B cell (primary cell): ENCODE results near the gene SLC5A10. TPM values are rescaled to one million over a fixed set of nuclear protein-coding genes. Genes with fewer than 3 reads are reported as not detected.

Experiments used
- ATAC-seq: fragments of 200-7000 bp; cut with Tn5 transposase; one replicate; pipeline ENCODE4 v1.10.0; 2021; ENCODE audit warnings: low read depth, mild to moderate bottlenecking, moderate number of reproducible peaks, moderate library complexity
- CTCF ChIA-PET: fragments of 350-600 bp; sonication (Branson Sonifier 250); formaldehyde crosslinking; loops from one replicate; lab custom pipeline; 2021; ENCODE audit warnings: antibody characterized with exemption, inconsistent platforms; lab: Charles Lee
- POLR2A ChIA-PET: fragments of 350-600 bp; sonication (Branson Sonifier 250); formaldehyde crosslinking; loops from one replicate; lab custom pipeline; 2021; ENCODE audit warnings: antibody characterized with exemption; lab: Charles Lee
- DNase-seq: peaks from one replicate; pipeline ENCODE4 v3.0.0; 2013
- H2AFZ ChIP-seq: 2 replicates; pipeline ENCODE4 v1.6.1; 2012; ENCODE audit warnings: mild to moderate bottlenecking, low read depth, low read length; ENCODE audit not compliant: insufficient read depth, poor library complexity, severe bottlenecking
- H3K27ac ChIP-seq, 2 donors: 1 replicate in 1 of 2; 2 replicates in 1 of 2; pipeline ENCODE4 v1.5.1; 2012 to 2013; ENCODE audit warnings: low read length in 2 of 2, mild to moderate bottlenecking in 2 of 2, moderate library complexity in 1 of 2
- H3K27me3 ChIP-seq, 4 experiments: fragments of 200-600 bp in 1 of 4; sonication (generic) in 1 of 4; replicated peaks in 1 of 4; 1 replicate in 2 of 4; 2 replicates in 2 of 4; pipeline versions ENCODE4 v1.6.1 to v1.7.0; 2013 to 2016; ENCODE audit warnings: low read length in 3 of 4, mild to moderate bottlenecking in 2 of 4, mixed read lengths in 1 of 4, moderate library complexity in 1 of 4; ENCODE audit not compliant: insufficient read depth in 4 of 4, control insufficient read depth in 3 of 4; ENCODE audit errors: control extremely low read depth in 1 of 4
- H3K36me3 ChIP-seq, 2 experiments: replicated peaks in 1 of 2; 1 replicate in 1 of 2; 2 replicates in 1 of 2; pipeline versions ENCODE4 v1.6.1 to v1.7.1; 2013; ENCODE audit warnings: low read length in 1 of 2; ENCODE audit not compliant: insufficient read depth in 2 of 2, control insufficient read depth in 1 of 2; ENCODE audit errors: control extremely low read depth in 1 of 2, extremely low read depth in 1 of 2
- H3K4me1 ChIP-seq, 2 donors: fragments of 200-600 bp in 1 of 2; sonication (generic) in 1 of 2; 1 replicate in 1 of 2; 2 replicates in 1 of 2; pipeline versions ENCODE4 v1.5.1 to v1.6.1; 2013 to 2017; ENCODE audit warnings: low read length in 2 of 2; ENCODE audit not compliant: control insufficient read depth in 2 of 2, insufficient read depth in 2 of 2
- H3K4me2 ChIP-seq: replicated peaks from 2 replicates; pipeline ENCODE3; 2012; ENCODE audit warnings: mild to moderate bottlenecking, low read depth, low read length; ENCODE audit not compliant: poor library complexity, severe bottlenecking
- H3K4me3 ChIP-seq, 5 experiments: fragments of 200-600 bp in 1 of 5; sonication (generic) in 1 of 5; 1 replicate in 3 of 5; 2 replicates in 2 of 5; pipeline versions ENCODE4 v1.5.1 to v1.7.0; 2011 to 2016; ENCODE audit warnings: low read length in 4 of 5, mild to moderate bottlenecking in 4 of 5, low read depth in 2 of 5, control low read depth in 1 of 5, moderate library complexity in 1 of 5; ENCODE audit not compliant: insufficient read depth in 1 of 5; ENCODE audit errors: control extremely low read depth in 1 of 5, extremely low read depth in 1 of 5
- H3K79me2 ChIP-seq: fragments of 200-600 bp; sonication (generic); one replicate; pipeline ENCODE4 v1.6.0; 2016; ENCODE audit warnings: low read length; ENCODE audit not compliant: control insufficient read depth, insufficient read depth
- H3K9ac ChIP-seq: fragments of 200-600 bp; sonication (generic); 2 replicates; pipeline ENCODE4 v1.6.1; 2017; ENCODE audit warnings: mild to moderate bottlenecking, low read length, moderate library complexity
- H3K9me3 ChIP-seq, 3 donors: one replicate each; pipeline versions ENCODE4 v1.6.1 to v1.7.1; 2013; ENCODE audit warnings: low read length in 2 of 3; ENCODE audit not compliant: control insufficient read depth in 2 of 3, insufficient read depth in 1 of 3; ENCODE audit errors: control extremely low read depth in 1 of 3
- H4K20me1 ChIP-seq: 2 replicates; pipeline ENCODE4 v1.6.0; 2012; ENCODE audit warnings: mild to moderate bottlenecking, low read length; ENCODE audit not compliant: insufficient read depth, control insufficient read depth, poor library complexity, severe bottlenecking
- H3K27ac Mint-ChIP-seq: one replicate; pipeline ENCODE4 v1.8.0; 2021; ENCODE audit warnings: mixed read lengths
- H3K27me3 Mint-ChIP-seq: one replicate; pipeline ENCODE4 v1.8.0; 2021; ENCODE audit warnings: mixed read lengths
- H3K4me1 Mint-ChIP-seq: one replicate; pipeline ENCODE4 v1.8.0; 2021; ENCODE audit warnings: mixed read lengths
- H3K4me3 Mint-ChIP-seq: one replicate; pipeline ENCODE4 v1.8.0; 2021; ENCODE audit warnings: mixed read lengths
- H3K9me3 Mint-ChIP-seq: one replicate; pipeline ENCODE4 v1.8.0; 2022; ENCODE audit warnings: mixed read lengths; ENCODE audit not compliant: insufficient read depth
- CTCF ChIP-seq: fragments of 200-600 bp; IDR thresholded peaks from one replicate; pipeline ENCODE4 v1.8.0; 2022; ENCODE audit warnings: antibody characterized with exemption, mild to moderate bottlenecking
- EZH2 ChIP-seq: IDR thresholded peaks from 2 replicates; pipeline ENCODE4 v1.6.1; 2012; ENCODE audit warnings: borderline replicate concordance, low read depth, mild to moderate bottlenecking, moderate library complexity, low read length; ENCODE audit not compliant: insufficient read depth, poor library complexity, severe bottlenecking
- WGBS: methylation state at CpG from one replicate; pipeline ENCODE4 v1.1.5; 2013; ENCODE audit warnings: missing lambda C conversion rate; ENCODE audit not compliant: insufficient coverage; 5-methylcytosine and 5-hydroxymethylcytosine counted together
- intact Hi-C: fragments of 100-400 bp; cut with micrococcal nuclease; formaldehyde crosslinking; loops from one replicate; pipeline ENCODE4 v1.10.0; 2022
- polyA plus RNA-seq: library from polyadenylated mRNA; depleted of rRNA; stranded (reverse); fragments of >200 nt; gene quantifications from 2 replicates; pipeline ENCODE4 v1.2.3, GENCODE V29; 2012
- total RNA-seq, 2 donors: library from RNA; stranded (reverse); fragments of 120-200 nt in 1 of 2; gene quantifications; 1 replicate in 1 of 2; 2 replicates in 1 of 2; pipeline versions ENCODE4 v1.2.3 to v1.2.4, GENCODE V29; 2013 to 2022

Gene SLC5A10
- total and polyA plus RNA-seq, 2 donors (not counting 1 experiment from before 2014, with no cell fraction given) = not detected

GRCh38 chr17:19017401-19017800 is 65.4 kb downstream of the SLC5A10 start:
- Histone ChIP-seq H3K9me3 (peaks cover 0 to 4% (median 0%) of the 10 kb centered on the region in 3 donors), H3K79me2 (no peaks in the 10 kb centered on the region), H3K36me3 (peaks cover 0 to 20% of the 10 kb centered on the region in 2 experiments), H3K4me1 (no peaks in the 10 kb centered on the region), H3K27ac (no peak overlapping the region), H3K4me3 (no peak overlapping the region), H4K20me1 (peaks cover 18% of the 10 kb centered on the region), H3K4me2 (no peak overlapping the region), H3K27me3 (no peaks in the 10 kb centered on the region), H2AFZ (no peak overlapping the region), H3K9ac (no peak overlapping the region)
- peak overlapping the region; percentile 26 for H3K27ac Mint-ChIP-seq
- CTCF ChIA-PET = interaction anchor here (1.7 kb wide), 1 partner anchor 56 kb away, joined by 4 read pairs; no protein-coding TSS in a partner anchor
- WGBS = 90% methylated on average over 12 of the region's 12 CpGs
- POLR2A ChIA-PET = interaction anchor here (0.6 kb wide), 1 partner anchor 125 kb away, joined by 7 read pairs; no protein-coding TSS in a partner anchor
- H3K27me3 Mint-ChIP-seq = no peaks in the 10 kb centered on the region
- intact Hi-C loops = no loop called here
- no peaks in the 10 kb centered on the region for H3K9me3 Mint-ChIP-seq
- H3K4me1 Mint-ChIP-seq = peaks cover 20% of the 10 kb centered on the region
- no peak overlapping the region for H3K4me3 Mint-ChIP-seq
- TF ChIP-seq EZH2 = no peak
- TF ChIP-seq CTCF = no peak
- DNase-seq (no peak), ATAC-seq (no peak)

GRCh38 chr17:19017804-19018599 is 66.0 kb downstream of the SLC5A10 start:
- H3K4me3 ChIP-seq = no peak overlapping the region
- no peak overlapping the region for H3K4me2 ChIP-seq
- no peaks in the 10 kb centered on the region for H3K79me2 ChIP-seq
- H3K27me3 ChIP-seq = no peaks in the 10 kb centered on the region
- H2AFZ ChIP-seq = no peak overlapping the region
- no peak overlapping the region for H3K9ac ChIP-seq
- Mint-ChIP-seq H3K4me3 (no peak overlapping the region), H3K9me3 (no peaks in the 10 kb centered on the region), H3K27ac (peak overlapping the region; percentile 53), H3K4me1 (peaks cover 21% of the 10 kb centered on the region), H3K27me3 (no peaks in the 10 kb centered on the region)
- ATAC-seq (no peak), DNase-seq (no peak)
- H3K36me3 ChIP-seq = peaks cover 0 to 26% of the 10 kb centered on the region in 2 experiments
- H3K9me3 ChIP-seq = peaks cover 0 to 4% (median 0%) of the 10 kb centered on the region in 3 donors
- CTCF ChIA-PET = interaction anchor here (0.7 kb wide), 1 partner anchor 57 kb away, joined by 3 read pairs; no protein-coding TSS in a partner anchor
- POLR2A ChIA-PET = no interaction called here
- peaks cover 24% of the 10 kb centered on the region for H4K20me1 ChIP-seq
- peak overlapping the region in 1 of 2 donors; percentile 34 for H3K27ac ChIP-seq
- WGBS = 88% methylated on average over 8 of the region's 16 CpGs
- TF ChIP-seq CTCF = no peak
- TF ChIP-seq EZH2 = no peak
- intact Hi-C loops = no loop called here
- no peaks in the 10 kb centered on the region for H3K4me1 ChIP-seq
